Endothelial cell (in vitro differentiated cells): ENCODE results near the gene PIK3R4. TPM values are rescaled to one million over a fixed set of nuclear protein-coding genes. Genes with fewer than 3 reads are reported as not detected.

Experiments
- DNase-seq: peaks from one replicate; pipeline ENCODE4 v3.0.0; 2021; ENCODE audit warnings: low spot score
- H3K27ac Mint-ChIP-seq: one replicate; pipeline ENCODE4 v1.8.0; 2021; ENCODE audit warnings: mixed read lengths, inconsistent platforms; ENCODE audit not compliant: unreplicated experiment
- H3K27me3 Mint-ChIP-seq: one replicate; pipeline ENCODE4 v1.8.0; 2021; ENCODE audit warnings: mild to moderate bottlenecking, moderate library complexity, mixed read lengths, inconsistent platforms; ENCODE audit not compliant: unreplicated experiment
- H3K36me3 Mint-ChIP-seq: one replicate; pipeline ENCODE4 v1.8.0; 2021; ENCODE audit warnings: mild to moderate bottlenecking, low read depth, mixed read lengths, inconsistent platforms; ENCODE audit not compliant: unreplicated experiment
- H3K4me1 Mint-ChIP-seq: one replicate; pipeline ENCODE4 v1.8.0; 2021; ENCODE audit warnings: mild to moderate bottlenecking, mixed read lengths, inconsistent platforms; ENCODE audit not compliant: unreplicated experiment
- H3K4me3 Mint-ChIP-seq: one replicate; pipeline ENCODE4 v1.8.0; 2021; ENCODE audit warnings: mild to moderate bottlenecking, mixed read lengths, inconsistent platforms; ENCODE audit not compliant: unreplicated experiment
- H3K9me3 Mint-ChIP-seq: one replicate; pipeline ENCODE4 v1.8.0; 2021; ENCODE audit warnings: mixed read lengths, inconsistent platforms; ENCODE audit not compliant: unreplicated experiment
- total RNA-seq: library from RNA; stranded (reverse); fragmentation: NEBNext Ultra II Directional; extraction: Animal tissue kit (Norgen Biotek cat#: 25700); gene quantifications from one replicate; pipeline ENCODE4 v1.2.1, GENCODE V29; 2021; ENCODE audit not compliant: unreplicated experiment
- TF ChIP-seq, protein P1 (sequence below): fragments of 200-600 bp; sonication (generic); IDR thresholded peaks from one replicate; pipeline ENCODE4 v1.5.0; 2021; ENCODE audit warnings: antibody characterized with exemption; ENCODE audit not compliant: unreplicated experiment

PIK3R4 gene
- total RNA-seq, 1 donor from 2014 or later, result 24.0 TPM

- H3K4me3 Mint-ChIP-seq, result no peak overlapping the region
- no peaks in the 10 kb centered on the region for H3K9me3 Mint-ChIP-seq
- TF ChIP-seq, protein P1, sequence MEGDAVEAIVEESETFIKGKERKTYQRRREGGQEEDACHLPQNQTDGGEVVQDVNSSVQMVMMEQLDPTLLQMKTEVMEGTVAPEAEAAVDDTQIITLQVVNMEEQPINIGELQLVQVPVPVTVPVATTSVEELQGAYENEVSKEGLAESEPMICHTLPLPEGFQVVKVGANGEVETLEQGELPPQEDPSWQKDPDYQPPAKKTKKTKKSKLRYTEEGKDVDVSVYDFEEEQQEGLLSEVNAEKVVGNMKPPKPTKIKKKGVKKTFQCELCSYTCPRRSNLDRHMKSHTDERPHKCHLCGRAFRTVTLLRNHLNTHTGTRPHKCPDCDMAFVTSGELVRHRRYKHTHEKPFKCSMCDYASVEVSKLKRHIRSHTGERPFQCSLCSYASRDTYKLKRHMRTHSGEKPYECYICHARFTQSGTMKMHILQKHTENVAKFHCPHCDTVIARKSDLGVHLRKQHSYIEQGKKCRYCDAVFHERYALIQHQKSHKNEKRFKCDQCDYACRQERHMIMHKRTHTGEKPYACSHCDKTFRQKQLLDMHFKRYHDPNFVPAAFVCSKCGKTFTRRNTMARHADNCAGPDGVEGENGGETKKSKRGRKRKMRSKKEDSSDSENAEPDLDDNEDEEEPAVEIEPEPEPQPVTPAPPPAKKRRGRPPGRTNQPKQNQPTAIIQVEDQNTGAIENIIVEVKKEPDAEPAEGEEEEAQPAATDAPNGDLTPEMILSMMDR, result no peak
- H3K4me1 Mint-ChIP-seq, result no peaks in the 10 kb centered on the region
- no peaks in the 10 kb centered on the region for H3K27me3 Mint-ChIP-seq
- H3K27ac Mint-ChIP-seq, result no peak overlapping the region
- no peaks in the 10 kb centered on the region for H3K36me3 Mint-ChIP-seq
- no peak for DNase-seq
Measured at GRCh38 chr3:130728037-130728436, 18.6 kb downstream of the PIK3R4 start.

DNA sequence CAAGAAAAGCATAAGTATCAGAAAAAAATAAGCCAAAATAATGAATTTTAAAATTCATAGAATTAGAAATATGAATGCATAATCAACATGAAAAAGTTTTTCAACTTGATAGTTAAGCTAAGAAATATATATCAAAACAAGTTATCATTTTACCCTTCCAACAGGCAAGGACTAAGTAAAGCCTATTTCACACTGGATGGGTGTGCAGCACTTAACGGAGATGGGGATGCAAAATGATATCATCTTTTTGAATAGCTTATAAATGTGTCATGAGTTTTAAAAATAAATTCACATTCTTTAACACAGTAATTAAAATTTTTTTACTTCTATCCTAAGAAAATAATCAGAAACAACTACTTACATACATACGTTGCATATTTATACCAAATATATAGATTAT lies 20.9 kb downstream of the PIK3R4 start:
- no peaks in the 10 kb centered on the region for H3K36me3 Mint-ChIP-seq
- DNase-seq, result no peak
- H3K27ac Mint-ChIP-seq, result no peak overlapping the region
- H3K4me1 Mint-ChIP-seq, result no peaks in the 10 kb centered on the region
- TF ChIP-seq, protein P1, result no peak
- no peaks in the 10 kb centered on the region for H3K27me3 Mint-ChIP-seq
- H3K4me3 Mint-ChIP-seq, result no peak overlapping the region
- H3K9me3 Mint-ChIP-seq, result no peaks in the 10 kb centered on the region

DNA sequence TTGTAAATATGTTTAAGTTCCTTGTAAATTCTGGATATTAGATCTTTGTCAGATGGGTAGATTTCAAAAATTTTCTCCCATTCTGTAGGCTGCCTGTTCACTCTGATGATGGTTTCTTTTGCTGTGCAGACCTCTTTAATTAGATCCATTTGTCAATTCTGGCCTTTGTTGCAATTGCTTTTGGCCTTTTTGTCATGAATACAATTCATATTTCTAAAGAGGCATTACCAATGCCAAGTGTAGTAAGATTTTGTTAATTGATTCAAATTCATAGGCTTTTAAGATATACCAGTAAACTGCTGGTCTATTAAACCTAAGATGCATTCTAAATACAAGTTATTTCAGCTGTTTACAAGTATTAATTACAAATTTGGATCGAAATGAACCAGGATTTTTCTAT lies 31.0 kb downstream of the PIK3R4 start:
- Mint-ChIP-seq H3K9me3 (no peaks in the 10 kb centered on the region), H3K4me1 (no peaks in the 10 kb centered on the region), H3K27ac (no peak overlapping the region), H3K27me3 (no peaks in the 10 kb centered on the region), H3K36me3 (peaks cover 13% of the 10 kb centered on the region), H3K4me3 (no peak overlapping the region)
- no peak for DNase-seq
- TF ChIP-seq, protein P1, result no peak

GRCh38 chr3:130712718-130713423 lies 33.8 kb downstream of the PIK3R4 start:
- no peak for DNase-seq
- no peaks in the 10 kb centered on the region for H3K9me3 Mint-ChIP-seq
- H3K4me1 Mint-ChIP-seq, result no peaks in the 10 kb centered on the region
- H3K27me3 Mint-ChIP-seq, result no peaks in the 10 kb centered on the region
- TF ChIP-seq, protein P1, result no peak
- no peak overlapping the region for H3K27ac Mint-ChIP-seq
- H3K4me3 Mint-ChIP-seq, result no peak overlapping the region
- H3K36me3 Mint-ChIP-seq, result peaks cover 13% of the 10 kb centered on the region

DNA sequence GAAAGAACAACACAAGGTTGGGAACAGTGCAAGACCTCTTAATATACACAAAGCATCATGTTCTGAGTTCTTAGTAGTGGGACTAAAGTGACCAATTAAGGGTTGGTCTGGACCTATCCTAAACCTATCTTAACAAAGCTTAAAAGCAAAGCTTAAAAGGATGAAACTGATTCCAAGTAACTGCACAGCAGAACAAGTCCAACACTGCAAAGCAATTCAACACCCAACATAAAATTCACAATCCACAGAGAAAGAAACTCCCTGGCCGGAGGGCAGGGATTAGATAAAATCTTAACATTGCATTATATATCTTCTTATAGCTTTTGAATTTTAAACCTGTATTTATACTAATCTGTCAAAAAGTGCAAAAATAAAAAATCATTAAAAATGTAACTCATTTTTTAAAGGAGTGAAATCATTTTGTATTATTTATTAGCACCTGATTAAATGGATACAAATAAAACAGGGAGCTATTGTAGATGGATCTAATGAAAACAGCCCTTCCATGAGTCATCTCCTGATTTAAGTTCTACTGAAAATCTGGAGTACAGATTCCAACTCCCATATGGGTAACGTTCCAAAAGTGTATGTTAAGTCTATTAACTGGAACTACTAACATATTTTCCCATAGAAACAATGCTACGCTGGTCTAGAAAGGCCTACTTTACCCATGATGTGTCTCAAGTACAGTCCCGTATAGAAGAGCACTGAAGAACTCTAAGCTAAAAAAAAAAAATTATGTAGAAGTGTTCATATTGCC lies 34.9 kb downstream of the PIK3R4 start:
- H3K27me3 Mint-ChIP-seq, result no peaks in the 10 kb centered on the region
- peaks cover 13% of the 10 kb centered on the region for H3K36me3 Mint-ChIP-seq
- no peak overlapping the region for H3K27ac Mint-ChIP-seq
- no peaks in the 10 kb centered on the region for H3K4me1 Mint-ChIP-seq
- H3K4me3 Mint-ChIP-seq, result no peak overlapping the region
- no peak for DNase-seq
- H3K9me3 Mint-ChIP-seq, result no peaks in the 10 kb centered on the region
- TF ChIP-seq, protein P1, result no peak
